ENCODE results near the gene FCHO2.

DNA sequence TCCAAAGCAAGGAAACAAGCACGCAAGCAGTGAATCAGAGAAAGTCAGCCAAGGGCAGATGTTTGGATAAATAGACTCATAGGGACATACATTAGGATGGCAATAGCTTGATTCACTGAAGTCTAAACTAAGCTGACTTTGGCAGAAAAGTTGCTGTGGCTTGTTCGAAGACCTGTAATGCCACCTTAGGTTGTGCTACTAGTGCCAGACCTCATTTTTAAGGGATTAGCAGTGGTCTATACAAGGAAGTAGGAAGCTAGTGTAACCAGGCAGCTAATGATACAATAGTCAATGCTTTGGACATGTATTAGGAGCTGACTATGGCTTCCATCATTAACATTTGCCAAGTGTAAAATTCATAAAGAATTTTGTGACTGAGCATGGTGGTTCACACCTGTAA is 63.1 kb downstream of the FCHO2 start:
- TF ChIP-seq, protein P1, sequence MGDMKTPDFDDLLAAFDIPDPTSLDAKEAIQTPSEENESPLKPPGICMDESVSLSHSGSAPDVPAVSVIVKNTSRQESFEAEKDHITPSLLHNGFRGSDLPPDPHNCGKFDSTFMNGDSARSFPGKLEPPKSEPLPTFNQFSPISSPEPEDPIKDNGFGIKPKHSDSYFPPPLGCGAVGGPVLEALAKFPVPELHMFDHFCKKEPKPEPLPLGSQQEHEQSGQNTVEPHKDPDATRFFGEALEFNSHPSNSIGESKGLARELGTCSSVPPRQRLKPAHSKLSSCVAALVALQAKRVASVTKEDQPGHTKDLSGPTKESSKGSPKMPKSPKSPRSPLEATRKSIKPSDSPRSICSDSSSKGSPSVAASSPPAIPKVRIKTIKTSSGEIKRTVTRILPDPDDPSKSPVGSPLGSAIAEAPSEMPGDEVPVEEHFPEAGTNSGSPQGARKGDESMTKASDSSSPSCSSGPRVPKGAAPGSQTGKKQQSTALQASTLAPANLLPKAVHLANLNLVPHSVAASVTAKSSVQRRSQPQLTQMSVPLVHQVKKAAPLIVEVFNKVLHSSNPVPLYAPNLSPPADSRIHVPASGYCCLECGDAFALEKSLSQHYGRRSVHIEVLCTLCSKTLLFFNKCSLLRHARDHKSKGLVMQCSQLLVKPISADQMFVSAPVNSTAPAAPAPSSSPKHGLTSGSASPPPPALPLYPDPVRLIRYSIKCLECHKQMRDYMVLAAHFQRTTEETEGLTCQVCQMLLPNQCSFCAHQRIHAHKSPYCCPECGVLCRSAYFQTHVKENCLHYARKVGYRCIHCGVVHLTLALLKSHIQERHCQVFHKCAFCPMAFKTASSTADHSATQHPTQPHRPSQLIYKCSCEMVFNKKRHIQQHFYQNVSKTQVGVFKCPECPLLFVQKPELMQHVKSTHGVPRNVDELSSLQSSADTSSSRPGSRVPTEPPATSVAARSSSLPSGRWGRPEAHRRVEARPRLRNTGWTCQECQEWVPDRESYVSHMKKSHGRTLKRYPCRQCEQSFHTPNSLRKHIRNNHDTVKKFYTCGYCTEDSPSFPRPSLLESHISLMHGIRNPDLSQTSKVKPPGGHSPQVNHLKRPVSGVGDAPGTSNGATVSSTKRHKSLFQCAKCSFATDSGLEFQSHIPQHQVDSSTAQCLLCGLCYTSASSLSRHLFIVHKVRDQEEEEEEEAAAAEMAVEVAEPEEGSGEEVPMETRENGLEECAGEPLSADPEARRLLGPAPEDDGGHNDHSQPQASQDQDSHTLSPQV (IDR thresholded peaks at IDR 0.05): no peak
- TF ChIP-seq SP1 (IDR thresholded peaks at IDR 0.05; ENCODE audit: low read depth, low read length) (no peak), POLR2A (IDR thresholded peaks at IDR 0.05; ENCODE audit: low read depth, low read length) (no peak), ZNF24 (IDR thresholded peaks at IDR 0.05) (no peak), MXI1 (IDR thresholded peaks at IDR 0.05; ENCODE audit: low read depth, low read length) (no peak), KDM1A (IDR thresholded peaks at IDR 0.05; ENCODE audit: borderline replicate concordance) (no peak)
- TF ChIP-seq, protein P2, sequence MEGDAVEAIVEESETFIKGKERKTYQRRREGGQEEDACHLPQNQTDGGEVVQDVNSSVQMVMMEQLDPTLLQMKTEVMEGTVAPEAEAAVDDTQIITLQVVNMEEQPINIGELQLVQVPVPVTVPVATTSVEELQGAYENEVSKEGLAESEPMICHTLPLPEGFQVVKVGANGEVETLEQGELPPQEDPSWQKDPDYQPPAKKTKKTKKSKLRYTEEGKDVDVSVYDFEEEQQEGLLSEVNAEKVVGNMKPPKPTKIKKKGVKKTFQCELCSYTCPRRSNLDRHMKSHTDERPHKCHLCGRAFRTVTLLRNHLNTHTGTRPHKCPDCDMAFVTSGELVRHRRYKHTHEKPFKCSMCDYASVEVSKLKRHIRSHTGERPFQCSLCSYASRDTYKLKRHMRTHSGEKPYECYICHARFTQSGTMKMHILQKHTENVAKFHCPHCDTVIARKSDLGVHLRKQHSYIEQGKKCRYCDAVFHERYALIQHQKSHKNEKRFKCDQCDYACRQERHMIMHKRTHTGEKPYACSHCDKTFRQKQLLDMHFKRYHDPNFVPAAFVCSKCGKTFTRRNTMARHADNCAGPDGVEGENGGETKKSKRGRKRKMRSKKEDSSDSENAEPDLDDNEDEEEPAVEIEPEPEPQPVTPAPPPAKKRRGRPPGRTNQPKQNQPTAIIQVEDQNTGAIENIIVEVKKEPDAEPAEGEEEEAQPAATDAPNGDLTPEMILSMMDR (IDR thresholded peaks at IDR 0.05 in 2 of 3, conservative IDR thresholded peaks at IDR 0.05 in 1 of 3; ENCODE audit: control insufficient read depth in 2 of 3, extremely low read depth in 1 of 3, insufficient read depth in 1 of 3, low read depth in 3 of 3, low read length in 3 of 3): no peak

All from GM12878 (cell line).